Adipose tissue (tissue), 3 donors: ENCODE measurements around the gene ANKDD1A. TPM values are rescaled to one million over a fixed set of nuclear protein-coding genes. Genes with fewer than 3 reads are reported as not detected.

ENCODE experiments used
- H3K27ac ChIP-seq: one replicate; pipeline ENCODE4 v1.5.1; 2013; ENCODE audit warnings: low read depth, low read length
- WGBS, 3 donors: extraction: QIAGEN DNeasy Blood & Tissue Kit; methylation state at CpG; one replicate each; pipeline ENCODE4 v1.1.7; 2013; 5-methylcytosine and 5-hydroxymethylcytosine counted together
- polyA plus RNA-seq, 3 donors: library from polyadenylated mRNA; stranded (reverse); fragments of 200-250 nt; gene quantifications; one replicate each; pipeline ENCODE4 v1.2.3, GENCODE V29; 2013
- donor health status: healthy with polysubstance abuse.
- donor health status: Bipolar disorder and iron deficiency.
- donor health status: healthy.

The ANKDD1A gene
- polyA plus RNA-seq, 3 donors: 1.8 to 4.5 (median 3.4) TPM

DNA sequence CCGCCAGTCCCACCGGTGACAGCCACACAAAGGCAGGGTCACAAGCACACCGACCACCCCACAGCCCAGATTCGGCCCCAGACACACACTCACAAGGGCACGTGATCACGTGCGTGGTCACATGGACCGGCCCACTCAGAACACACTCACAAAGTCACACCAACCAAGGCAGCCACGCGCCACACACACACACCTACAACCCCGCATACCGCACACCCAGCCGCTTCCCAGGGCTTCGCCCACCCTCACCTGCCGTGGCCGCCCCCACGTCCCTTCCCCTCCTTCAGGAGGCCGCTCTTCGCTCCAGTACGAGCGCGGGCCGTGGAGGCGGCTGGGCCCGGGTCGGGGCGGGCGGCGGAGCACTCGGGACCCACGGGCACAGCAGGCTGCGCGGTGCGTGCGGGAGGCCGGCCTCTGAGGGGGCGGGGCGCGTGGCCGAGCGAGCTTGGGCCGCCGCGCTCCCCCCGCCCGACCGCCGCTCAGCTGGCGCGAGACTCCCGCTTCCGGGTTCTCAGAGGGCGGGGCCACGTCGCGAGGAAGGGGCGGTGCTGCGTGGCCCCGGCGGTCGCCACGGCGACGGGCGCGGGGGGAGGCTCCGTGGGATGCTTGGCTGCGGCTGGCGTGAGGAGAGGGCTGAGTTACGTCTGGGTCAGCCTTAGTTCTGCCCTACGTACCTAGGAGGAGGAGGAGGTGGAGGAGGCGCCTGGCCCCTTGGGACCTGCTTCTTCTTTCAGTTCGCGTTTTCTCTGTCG, 77.9 kb downstream of the ANKDD1A start, which contains the start of gene SPG21:
Gene SPG21, minus strand, starts transcription at position 499 of the 752 bp plus-strand sequence. CDS start 6,345 bp downstream, outside the sequence.
- WGBS, 3 donors: 0 to 1% (median 1%) methylated on average over 71 to 75 of the region's 75 CpGs

DNA sequence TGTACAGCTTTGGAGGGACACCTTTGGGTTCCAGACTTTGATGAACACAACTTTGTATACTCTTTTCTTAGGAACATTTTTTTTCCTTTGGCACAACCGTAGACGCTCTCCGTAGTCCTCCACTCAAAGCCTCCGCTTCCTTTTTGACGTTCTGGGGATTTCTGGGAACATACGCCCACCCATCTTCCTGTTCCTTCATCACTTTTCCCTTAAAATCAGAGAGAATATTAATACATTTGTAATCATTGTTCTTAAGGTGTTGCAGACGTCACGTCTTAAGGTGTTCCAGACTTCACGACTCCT, 78.4 kb downstream of the ANKDD1A start:
- H3K27ac ChIP-seq: peak overlapping the region; percentile 2
- WGBS, 3 donors: 5 to 7% (median 6%) methylated on average over 9 of the region's 9 CpGs

More for the DNA sequence above, 77.9 kb downstream of the ANKDD1A start, which contains the start of gene SPG21:
- H3K27ac ChIP-seq: peak within 1 kb of the TSS; percentile 2

DNA sequence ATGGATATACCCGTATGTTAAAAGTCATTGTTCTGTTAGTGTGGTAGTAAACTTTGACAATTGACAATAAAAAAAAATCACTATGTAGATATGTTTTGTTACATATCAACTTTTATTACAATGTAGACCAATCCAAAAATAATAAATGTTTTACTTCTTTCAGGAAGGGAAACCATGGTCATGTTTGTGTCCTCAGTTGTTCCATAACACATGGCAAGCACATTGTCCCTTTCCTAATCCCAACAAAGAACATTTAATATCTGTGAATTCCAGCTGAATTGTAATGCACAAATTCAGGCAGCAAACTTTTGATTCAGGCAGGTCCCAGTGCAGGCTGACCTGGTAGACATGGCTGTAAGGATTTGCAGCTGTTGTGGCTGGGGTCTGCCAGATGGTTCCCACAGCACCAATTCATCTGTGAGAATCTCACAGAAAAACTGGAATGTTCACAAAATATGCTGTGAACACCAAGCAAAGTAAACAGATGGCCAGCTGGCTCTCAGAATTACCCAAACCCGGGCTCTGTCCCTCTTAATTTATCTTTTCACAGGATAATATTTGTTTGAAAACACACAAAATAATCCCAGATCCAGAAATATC, 79.9 kb downstream of the ANKDD1A start:
- no peak overlapping the region for H3K27ac ChIP-seq
- 53 to 71% (median 67%) methylated on average over 2 of the region's 2 CpGs for WGBS, 3 donors

DNA sequence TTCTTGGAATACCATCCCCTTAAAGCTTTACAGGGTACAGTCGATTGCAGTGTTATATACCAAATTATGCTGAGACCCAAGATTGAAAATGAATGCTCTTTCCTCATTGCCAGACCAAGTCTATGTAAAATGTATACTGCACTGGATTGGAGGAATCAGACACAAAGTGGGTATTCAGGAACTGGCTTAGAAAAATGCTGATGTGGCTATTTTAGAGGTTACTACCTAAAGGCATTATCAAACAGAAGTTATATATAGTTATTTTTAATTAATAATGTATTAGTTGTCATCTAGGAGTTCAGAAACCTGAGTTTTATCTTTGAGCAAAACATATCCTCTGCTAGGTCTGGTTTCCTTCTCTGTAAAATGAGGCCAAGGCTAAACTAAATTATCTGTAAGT, 81.6 kb downstream of the ANKDD1A start:
- no peak overlapping the region for H3K27ac ChIP-seq
- WGBS, 3 donors: 38 to 63% (median 51%) methylated on average over 1 of the region's 1 CpG

DNA sequence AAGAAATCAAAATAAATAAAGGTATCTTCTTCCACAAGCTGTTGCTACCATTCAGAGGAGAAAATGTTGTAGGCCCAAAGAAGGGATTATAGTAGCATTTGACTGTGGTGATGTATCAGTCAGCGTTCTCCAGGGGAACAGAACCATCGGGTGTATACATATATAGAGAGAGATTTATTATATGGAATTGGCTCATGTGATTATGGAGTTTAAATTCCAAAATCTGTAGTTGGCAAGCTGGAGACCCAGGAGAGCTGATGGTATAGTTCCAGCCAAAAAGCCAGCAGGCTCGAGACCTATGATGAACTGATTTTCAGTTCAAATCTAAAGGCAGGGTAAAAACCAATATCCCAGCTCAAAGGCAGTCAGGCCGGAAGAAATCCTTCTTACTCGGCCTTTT, 85.4 kb downstream of the ANKDD1A start:
- 67 to 80% (median 78%) methylated on average over 5 of the region's 5 CpGs for WGBS, 3 donors
- H3K27ac ChIP-seq: no peak overlapping the region

DNA sequence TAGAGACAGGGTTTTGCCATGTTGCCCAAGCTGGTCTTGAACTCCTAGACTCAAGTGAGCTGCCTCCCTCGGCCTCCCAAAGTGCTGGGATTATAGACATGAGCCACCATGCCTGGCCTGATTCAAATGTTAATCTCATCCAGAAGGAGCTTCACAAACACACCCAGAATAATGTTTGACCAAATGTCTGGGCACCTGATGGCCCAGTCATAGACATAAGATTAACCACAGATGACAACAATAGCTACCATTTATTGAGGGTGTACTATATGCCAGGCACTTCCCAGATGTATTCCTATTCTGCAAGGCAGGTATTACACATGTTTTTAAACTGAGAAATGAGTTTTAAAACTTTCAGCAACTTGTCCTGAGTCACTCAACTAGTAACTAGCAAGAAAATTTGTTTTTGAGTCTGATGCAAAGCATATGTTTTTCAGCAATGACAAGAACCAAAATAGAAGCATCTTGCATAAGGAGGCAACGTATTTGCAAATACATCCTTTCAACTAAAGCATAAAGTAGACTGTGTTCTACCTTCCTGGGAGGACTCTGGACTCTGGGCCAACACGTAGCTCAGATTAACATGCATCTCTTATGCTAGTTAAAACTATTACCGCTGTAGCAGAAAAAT, 86.2 kb downstream of the ANKDD1A start:
- H3K27ac ChIP-seq: no peak overlapping the region
- WGBS, 3 donors: 87 to 90% (median 90%) methylated on average over 4 of the region's 4 CpGs

DNA sequence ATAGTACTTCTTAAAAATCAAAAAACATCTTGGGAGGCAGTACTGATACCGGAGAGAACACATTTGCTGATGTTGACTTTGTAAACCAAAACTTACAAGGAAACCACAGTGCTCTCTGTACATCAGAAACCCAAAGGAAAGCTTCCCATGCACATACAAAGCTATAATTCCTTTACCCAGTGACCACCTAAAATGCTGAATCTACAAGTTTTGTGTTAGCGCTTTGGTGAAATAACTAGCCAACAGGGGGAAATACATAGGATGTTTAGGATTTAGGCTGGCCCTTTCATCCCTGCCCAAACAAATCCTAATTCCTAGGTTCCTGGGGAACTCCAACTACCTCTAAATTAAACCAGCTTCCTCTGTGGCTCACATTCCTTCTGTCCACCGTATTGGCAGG, 93.3 kb downstream of the ANKDD1A start:
- 83 to 91% (median 85%) methylated on average over 3 of the region's 3 CpGs for WGBS, 3 donors
- H3K27ac ChIP-seq: no peak overlapping the region

DNA sequence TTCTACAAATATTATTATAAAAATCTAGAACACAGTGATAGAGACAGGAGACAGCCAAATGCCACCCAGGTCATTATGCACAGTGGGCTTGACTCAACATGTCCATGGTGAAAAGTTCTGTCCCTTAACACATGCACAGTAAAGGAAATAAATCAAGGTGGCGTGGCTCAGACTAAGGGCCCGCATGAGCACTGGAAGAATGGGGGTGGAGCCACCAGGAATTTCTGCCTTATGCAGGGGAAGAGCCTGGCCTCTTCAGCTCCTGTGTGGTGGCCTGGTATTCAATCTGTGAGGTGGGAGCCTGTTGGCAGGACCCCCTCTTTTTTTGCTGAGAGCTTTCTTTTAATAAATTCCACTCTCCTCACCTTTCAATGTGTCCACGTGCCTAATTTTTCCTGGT, 95.2 kb downstream of the ANKDD1A start:
- WGBS, 3 donors: 85 to 89% (median 88%) methylated on average over 3 of the region's 3 CpGs

More for the DNA sequence above, 95.2 kb downstream of the ANKDD1A start:
- no peak overlapping the region for H3K27ac ChIP-seq

Other genes starting within 250 kb of the ANKDD1A start
- gene RBPMS2, start 136.3 kb upstream of the ANKDD1A start, polyA plus RNA-seq: 10 to 100 TPM in 2 of 3 donors, 1 to 10 TPM in 1; 2.6 to 22.8 (median 16.2) TPM
- gene PIF1, start 86.3 kb upstream of the ANKDD1A start, polyA plus RNA-seq: under 1 TPM; 0.24 to 0.91 (median 0.79) TPM
- gene PLEKHO2, start 70.0 kb upstream of the ANKDD1A start, polyA plus RNA-seq: 10 to 100 TPM in 2 of 3 donors, 1 to 10 TPM in 1; 7.2 to 63.6 (median 58.9) TPM
- gene SPG21, start 78.0 kb downstream of the ANKDD1A start, polyA plus RNA-seq: 10 to 100 TPM; 35.4 to 86.3 (median 53.2) TPM
- gene MTFMT, start 117.7 kb downstream of the ANKDD1A start, polyA plus RNA-seq: 10 to 100 TPM in 1 of 3 donors, 1 to 10 TPM in 2; 3.4 to 10.8 (median 6.9) TPM
- gene SLC51B, start 133.5 kb downstream of the ANKDD1A start, polyA plus RNA-seq: under 1 TPM in 1 of 3 donors, not detected in 2; 0.10 TPM
- gene RASL12, start 156.1 kb downstream of the ANKDD1A start, polyA plus RNA-seq: 10 to 100 TPM in 1 of 3 donors, 1 to 10 TPM in 2; 1.7 to 21.6 (median 6.7) TPM
- under 1 TPM in 1 of 3 donors, not detected in 2; 0.03 TPM for gene KBTBD13, start 164.8 kb downstream of the ANKDD1A start, polyA plus RNA-seq
- 1 to 10 TPM; 1.3 to 2.2 (median 1.5) TPM for gene UBAP1L, start 203.3 kb downstream of the ANKDD1A start, polyA plus RNA-seq
- 10 to 100 TPM in 2 of 3 donors, 1 to 10 TPM in 1; 6.6 to 16.2 (median 13.9) TPM for gene PDCD7, start 221.9 kb downstream of the ANKDD1A start, polyA plus RNA-seq